ENCODE results near the gene ATG4A.

ATG4A gene, protein sequence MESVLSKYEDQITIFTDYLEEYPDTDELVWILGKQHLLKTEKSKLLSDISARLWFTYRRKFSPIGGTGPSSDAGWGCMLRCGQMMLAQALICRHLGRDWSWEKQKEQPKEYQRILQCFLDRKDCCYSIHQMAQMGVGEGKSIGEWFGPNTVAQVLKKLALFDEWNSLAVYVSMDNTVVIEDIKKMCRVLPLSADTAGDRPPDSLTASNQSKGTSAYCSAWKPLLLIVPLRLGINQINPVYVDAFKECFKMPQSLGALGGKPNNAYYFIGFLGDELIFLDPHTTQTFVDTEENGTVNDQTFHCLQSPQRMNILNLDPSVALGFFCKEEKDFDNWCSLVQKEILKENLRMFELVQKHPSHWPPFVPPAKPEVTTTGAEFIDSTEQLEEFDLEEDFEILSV

DNA sequence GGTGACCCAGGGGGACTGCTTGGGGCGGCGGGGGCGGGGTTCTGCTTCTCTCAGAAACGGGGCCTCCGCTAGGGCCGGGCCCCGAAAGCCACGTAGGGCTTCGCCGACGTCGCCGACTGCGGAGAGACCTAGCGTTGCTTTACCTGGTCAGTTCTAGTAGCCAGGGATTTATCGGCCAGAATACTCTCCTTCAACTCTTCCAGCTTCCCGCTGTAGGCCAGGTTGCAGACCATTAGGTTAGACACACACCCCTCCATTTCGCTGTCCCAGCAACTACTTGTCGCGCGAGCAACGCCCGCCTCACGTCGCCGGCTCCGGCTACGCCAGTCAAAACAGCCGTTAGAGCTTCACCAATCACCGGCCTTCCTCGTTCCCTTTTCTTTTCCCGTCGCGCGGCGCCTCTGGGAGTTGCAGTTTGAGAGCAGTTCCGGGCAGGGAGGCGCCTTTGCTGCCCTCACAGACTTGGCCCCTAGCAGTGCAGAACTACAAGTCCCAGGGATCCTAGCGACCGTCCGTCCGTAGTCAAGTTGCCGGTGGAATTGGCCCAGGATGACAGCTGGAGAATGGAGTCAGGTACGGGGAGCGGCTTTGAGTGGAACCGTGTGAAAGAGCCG lies at the start of gene ATG4A, which contains the start of gene PSMD10:
Gene ATG4A (plus strand): TSS at position 515 of the 614 bp plus-strand sequence. CDS start 49 bp downstream, at position 564.
Gene PSMD10 (minus strand): TSS at position 279 of the 614 bp plus-strand sequence. CDS start 22 bp downstream, at position 257.
- FAIRE-seq, result peak; percentile 99

DNA sequence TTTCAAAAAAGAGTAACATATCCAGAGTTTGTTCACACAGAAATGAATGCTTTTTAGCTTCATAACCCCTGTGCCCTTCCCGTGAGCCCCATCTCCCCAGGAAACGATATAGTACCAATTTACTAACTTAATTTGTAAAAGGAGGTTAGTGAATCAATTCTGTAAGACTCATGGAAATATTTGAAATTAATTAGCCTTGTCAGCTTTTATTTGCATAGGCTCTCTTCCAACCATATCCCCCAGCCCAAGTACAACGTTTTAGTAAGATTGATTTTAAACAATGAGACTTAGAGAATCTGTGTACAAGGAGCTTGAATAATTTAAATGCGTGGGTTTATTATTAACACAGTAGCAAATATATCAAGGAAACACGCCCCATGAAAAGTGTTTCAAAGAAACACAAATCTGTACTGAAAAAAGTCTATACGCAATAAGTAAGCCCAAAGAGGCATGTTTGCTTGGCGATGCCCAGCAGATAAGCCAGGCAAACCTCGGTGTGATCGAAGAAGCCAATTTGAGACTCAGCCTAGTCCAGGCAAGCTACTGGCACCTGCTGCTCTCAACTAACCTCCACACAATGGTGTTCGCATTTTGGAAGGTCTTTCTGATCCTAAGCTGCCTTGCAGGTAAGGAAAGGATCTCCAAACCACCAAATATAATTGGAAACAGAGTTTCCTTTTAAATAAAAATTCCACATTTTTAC lies 46.9 kb upstream of the ATG4A start, which contains the start of gene VSIG1:
Gene VSIG1 (plus strand): TSS at position 512 of the 703 bp plus-strand sequence. CDS start 66 bp downstream, at position 578.
- no peak for FAIRE-seq

DNA sequence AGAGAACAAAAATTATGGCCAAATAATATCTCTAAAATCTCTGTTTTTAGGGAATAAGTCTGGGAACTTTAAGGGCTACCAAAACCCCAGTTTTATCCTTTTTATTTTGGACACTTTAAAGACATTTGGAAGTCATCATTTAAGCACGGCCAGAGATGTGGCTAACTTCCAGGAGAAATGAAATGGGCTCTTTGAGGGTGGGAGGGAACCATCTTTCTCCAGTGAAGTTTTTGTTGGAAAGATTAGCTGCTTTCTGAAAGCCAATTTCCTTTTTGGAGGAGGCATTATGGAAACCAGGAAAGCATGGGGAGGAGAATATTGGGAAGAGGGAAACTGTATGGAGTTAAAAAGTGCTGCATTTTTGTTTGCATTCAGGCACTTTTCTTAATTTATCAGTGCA lies 41.9 kb upstream of the ATG4A start:
- no peak for FAIRE-seq

DNA sequence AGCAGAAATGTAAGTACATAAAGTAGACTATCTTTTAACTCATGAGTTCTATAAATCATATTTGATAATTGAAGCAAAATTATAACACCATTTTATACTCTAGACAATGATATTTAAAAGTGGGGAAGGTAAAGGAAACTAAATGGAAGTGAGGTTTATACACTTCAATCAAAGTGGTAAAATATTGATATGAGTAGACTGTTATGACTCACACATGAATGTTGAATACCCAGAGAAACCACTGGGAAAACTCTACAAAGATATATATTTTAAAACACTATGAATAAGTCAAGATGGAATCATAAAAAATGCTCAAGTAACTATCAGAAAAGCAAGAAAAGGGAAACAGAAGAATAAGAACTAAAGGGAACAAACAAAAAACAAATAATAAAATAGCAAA lies 38.4 kb upstream of the ATG4A start:
- FAIRE-seq, result peak; percentile 3

DNA sequence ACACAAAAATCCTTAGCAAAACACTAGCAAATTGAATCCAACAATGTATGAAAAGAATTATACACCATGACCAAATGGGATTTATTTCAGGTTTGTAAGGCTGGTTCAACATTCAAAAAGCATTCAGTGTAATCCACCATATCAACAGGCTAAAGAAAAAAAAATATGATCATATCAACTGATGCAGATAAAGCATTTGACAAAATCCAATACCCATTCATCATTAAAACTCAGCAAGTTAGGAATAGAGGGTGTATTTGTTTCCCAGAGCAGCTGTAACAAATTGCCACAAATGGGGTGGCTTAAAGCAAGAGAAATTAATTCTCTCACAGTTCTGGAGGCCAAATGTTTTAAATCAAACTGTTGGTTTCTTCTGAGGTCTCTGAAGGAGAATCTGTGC lies 36.0 kb upstream of the ATG4A start:
- no peak for FAIRE-seq

DNA sequence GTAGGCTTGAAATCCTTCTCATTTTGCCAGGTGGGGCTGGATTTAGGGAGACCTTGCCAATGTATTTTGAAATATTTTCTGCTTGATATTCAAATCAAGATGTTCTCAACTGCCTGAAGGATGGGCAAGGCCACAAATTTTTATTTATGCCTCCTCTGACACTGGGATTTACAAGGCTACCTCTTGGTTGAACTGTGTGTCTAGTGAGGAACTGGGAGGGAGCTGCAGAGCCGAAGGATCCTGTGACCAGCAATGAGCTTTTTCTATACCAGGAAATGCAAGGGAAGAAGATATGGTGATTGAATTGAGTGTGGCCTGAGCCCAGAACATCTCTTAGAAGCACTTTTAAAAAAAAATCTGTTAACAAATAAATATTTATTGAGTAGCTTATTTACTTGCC lies 31.8 kb upstream of the ATG4A start:
- FAIRE-seq, result no peak

DNA sequence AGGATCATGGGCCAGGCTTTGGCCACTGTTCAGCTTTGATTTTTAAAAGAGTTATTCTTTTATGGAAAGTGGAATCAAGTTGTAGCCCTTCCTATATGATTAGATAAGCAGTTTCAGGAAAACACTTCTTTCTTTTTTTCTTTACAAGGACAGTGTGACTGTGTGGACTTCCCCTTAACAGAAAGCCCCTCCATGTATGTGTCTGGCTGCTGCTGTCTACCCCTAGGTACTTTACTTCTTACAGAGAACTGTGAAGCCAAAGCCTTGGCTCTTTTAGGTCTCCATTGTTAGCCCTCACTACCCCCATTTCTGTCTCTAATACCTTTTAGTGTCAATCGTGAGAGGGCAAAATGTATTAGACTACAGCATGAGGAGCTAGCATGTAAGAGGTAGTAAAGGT lies 27.6 kb upstream of the ATG4A start:
- no peak for FAIRE-seq

DNA sequence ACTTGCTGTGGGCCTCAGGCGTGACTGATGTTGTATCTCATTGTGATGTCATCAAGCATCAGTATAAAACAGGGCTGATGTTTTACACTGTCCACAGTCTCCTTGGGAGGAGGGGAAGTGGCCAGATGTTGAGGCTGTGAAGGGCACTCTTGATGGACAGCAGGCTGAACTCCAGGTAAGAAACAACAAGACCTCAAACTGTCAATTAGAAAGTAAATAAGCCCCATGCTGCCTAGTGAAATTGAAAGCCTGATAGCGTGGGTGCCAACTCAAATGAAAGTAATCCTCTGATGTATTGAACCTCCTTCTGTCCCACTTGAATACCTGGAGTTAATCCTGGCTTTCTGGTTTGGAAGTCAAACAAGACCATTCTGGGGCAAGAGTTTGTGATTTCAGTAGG lies 27.0 kb upstream of the ATG4A start:
- FAIRE-seq, result no peak

DNA sequence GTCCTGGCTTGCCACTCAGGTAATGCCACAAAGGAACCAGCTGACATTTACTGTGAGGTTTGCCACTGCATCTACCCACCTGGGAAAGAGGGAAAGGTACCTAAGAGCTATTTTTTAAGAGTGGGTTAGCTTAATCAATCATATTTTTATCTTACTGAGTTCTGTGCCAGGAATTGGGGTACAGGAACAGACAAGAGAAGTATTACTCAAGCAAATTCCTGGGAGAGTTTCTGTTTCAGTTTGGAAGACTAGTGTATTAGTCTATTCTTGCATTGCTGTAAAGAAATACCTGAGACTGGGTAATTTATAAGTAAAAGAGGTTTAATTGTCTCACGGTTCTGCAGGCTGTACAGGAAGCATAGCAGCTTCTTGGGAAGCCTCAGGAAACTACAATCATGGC lies 23.5 kb upstream of the ATG4A start:
- no peak for FAIRE-seq

DNA sequence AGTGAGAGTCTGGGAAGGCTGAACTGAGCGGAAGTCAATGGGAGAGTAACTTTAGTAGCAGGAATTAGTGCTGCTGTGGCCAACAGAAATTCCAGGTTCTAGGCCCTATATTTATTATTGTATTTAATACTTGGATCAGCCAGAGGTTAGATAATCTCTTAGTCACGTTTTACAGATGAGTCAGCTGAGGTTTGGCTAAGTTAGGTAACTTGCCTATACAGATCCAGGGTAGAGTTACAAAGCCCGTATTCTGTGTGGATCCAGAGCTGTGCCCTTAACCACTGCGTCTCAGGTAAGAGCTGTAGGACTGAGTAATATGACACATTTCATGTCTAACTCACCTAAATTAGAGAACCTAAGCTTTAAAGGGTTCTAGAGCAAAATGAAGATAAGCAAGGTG lies 20.7 kb upstream of the ATG4A start:
- no peak for FAIRE-seq

DNA sequence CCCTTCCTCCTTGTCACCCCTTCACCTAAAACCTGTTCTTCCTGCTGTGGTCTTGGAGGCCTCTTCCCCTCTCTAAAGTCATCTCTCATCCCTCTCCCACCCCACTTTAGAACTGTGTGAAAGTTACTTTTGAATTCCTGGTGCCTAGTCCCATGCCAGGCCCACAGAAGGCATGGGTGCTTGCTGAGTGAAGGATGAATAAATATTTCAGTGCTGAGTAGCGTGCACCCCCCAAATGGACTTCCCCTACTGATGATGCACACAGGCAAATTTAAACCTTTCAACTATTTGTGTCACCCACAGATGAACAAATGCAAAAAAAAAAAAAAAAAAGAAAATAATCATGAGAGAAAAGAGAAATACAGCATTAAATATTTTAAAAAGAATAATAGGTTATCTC lies 20.0 kb upstream of the ATG4A start:
- no peak for FAIRE-seq

DNA sequence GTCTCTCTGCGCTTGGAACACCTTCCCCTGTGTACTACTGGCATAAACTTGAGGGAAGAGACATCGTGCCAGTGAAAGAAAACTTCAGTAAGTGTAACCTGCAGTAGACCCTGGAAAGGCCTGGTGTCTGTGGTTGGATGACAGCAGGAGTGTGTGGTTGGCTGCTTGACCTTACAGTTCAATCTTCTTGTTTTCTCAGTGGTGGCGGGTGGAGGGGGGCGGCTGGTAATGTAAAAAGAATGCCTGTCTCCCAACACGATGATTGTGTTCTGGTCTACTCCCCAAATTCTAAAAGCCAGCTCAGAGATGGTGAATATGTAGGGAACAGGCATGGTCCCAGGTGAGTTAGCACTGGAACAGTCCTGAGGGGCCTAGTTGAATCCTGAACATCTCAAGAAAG lies 18.8 kb upstream of the ATG4A start:
- FAIRE-seq, result no peak

DNA sequence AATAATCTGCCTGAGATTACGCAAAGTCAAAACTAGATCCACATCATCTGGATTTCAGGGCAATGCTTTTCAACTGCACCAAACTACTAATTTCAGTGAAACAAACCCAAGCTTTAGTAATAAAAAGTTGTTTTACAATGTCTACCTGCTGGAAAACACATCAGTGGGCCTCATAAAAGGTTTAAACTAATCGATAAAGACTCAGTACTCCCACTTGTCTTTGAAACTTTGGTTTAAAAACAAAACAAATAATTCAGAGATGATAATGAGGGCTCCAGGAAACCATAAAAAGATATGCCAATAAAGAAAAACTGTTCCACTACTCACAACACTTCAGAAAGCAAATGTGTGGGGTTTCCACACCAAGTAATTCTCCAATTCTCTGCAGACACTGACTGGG lies 10.5 kb upstream of the ATG4A start:
- no peak for FAIRE-seq

DNA sequence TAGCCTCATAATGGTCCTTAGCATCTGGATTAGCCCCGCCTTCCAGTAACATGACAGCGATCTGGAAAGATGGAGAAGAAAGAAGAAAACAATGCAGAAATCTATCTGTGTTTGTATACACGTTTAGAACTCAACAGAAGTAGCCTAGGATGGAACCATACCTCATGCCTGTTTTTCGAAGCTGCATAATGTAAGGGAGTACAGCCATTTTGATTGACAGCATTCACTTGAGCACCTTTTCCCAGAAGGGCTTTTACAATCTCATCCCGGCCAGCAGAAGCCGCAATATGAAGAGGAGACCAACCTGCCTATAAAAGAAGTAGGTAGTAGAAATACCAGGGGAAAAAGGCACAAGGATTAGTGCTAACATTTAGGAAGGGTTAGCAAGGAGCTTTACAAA lies 3.8 kb upstream of the ATG4A start:
- no peak for FAIRE-seq

DNA sequence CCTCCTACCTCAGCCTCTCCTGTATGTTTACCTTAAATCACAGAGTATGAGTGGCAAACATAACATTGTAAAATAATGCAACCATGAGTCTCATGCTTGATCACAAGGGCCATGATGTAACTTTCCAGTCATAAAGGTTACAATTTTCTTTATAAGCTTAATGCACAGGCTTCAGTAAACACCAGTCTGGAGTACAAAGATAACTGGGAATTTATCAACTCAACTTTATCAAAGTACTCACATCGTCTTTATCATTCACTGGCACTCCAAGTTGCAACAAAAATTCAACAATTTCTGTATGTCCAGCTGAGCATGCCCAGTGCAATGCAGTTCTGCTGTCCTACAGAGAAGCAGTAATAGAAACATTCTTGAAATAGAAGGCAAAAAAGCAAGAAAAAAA lies 3.1 kb upstream of the ATG4A start:
- no peak for FAIRE-seq

DNA sequence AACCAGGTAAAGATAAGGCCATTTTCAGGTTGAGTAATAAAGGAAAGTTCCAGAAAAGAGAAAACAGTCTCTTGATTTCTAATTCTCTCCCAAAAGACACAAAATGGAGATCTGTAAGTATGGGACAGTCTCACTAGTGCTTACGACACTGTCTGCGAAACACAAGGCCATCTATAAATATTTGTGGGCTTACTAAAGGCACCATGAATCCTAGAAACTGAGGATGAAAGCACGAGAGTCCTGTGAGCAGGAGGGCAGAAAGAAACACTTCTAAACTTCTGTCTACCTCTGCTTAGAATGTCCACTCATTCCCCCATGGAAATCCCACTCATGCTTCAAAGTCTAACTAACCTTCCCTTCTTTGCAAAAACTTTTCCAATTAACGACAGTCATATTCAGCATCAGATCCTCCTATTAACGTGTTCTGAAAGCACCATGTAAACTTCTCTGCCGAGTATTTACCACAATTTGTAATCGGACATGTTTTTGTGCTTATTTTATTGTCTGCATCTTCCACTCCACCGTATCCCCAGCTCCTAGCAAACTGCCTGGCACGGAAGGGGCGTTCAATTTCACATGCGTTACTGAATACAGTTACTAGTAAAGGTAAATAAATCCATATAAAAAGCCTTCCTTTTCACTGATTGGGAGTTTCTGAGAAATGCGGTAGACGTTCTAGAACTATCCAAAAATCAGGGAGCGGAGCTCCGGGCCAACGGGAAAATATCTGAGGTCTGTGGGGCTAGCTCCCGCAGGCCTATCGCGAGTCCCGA lies 901 bp upstream of the ATG4A start:
- no peak for FAIRE-seq

DNA sequence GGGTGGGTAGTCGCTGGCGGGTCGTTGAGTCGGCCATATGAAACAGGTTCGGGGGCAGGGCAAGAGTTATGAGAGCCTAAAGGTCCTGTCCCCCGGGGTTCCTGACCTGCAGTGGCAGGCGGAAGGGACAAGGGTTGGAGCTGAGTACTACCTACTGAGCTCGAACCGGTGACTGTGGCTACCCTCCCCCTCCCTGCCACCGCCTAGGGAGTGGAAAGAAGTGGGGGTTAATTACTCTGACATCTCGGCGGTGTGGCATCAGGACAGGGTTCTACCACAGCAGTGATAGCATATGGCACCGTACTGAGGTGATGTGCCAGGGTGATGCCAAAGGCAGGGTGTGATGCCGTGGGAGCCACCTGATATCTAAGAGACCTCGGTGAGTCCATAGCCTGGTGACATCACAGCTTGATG lies 307 bp downstream of the ATG4A start:
- no peak for FAIRE-seq

DNA sequence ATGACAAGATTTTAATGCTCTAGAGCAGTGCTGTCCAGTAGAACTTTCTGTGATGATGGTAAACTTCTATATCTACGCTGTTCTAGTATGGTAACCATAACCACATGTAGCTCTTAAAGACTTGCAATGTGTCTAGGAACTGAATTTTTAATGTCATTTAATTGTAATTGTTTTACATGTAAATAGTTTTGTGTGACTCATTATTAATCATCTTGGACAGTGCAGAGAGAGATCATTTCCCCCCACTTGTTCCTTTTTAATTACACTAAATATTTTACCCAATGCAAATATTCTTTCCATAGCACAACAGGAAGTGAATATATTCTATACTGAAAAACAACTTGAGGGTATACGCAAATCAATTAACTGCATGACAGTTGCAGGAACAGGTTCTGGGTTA lies 5.8 kb downstream of the ATG4A start:
- no peak for FAIRE-seq

DNA sequence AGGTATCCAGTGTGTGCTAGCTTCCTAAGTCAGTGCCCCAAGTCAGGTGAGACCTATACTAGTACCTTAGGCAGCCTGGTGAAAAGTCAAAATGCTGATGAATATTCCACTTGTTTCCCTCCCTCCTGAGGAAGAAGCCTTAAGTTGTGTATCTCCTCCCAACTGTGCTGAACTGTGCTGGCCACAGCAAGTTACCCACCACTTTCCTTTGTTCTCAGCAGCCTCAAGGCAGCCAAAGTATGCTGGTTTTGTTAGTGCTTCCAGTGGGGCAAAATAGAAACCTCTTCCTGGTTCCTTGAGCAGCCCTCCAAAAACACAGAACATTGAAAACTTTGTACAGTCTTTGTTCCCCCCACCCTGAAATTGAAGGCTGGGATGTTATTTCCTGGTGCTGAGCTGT lies 13.9 kb downstream of the ATG4A start:
- FAIRE-seq, result no peak

DNA sequence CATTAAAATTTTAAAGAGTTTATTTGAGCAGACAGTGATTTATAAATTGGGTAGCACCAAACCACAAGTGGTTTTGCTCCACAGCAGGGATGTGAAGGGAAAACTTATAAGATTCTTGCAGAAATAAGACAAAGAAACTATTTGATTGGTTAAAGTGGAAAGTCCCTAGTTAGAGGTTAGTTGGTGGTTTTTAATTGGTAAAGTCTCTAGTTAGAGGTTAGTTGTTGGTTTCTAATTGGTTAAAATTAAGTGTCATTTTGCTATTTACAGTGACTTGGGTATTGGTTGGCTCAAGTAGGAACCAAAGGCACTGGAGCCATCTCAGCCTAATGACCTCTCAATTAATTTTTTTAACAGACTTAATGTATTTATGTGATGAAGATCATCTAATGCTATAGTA lies 23.0 kb downstream of the ATG4A start:
- FAIRE-seq, result no peak

DNA sequence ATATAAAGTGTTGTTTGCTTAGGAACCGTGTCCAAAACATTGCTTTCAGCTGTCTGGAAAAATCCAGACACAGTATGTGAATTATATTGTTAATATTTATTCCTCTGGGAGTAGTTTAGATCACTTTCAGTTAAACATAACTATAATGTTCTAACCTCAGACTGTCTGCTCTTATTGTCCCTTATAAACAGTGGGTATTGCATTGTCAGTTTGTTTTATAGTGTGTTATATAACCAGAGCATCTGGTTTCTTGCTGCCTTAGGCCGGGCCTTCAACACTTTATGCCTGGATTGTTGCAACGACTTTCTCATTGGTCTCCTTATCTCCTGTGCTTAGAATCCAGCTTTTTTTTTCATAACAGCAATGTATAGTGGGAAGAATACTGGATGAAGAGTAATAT lies 26.4 kb downstream of the ATG4A start:
- FAIRE-seq, result no peak

DNA sequence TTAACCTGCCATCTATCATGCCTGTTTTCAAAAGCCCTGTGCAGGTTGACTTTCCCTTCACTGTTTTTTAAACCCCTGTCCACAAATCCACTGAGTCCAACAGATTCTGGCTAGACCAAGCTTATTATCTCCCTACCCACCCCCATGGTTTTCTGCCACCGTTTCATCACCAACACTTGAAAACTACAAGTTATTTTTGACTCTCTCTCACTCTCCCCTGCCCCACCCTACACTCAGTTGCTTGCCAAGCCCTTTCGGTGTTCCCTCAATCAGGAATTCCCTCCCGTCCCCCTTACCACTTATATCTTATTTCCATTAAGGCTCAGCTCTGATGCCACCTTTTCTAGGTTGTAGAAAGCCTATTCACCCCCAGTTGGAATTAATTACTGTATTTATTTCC lies 29.7 kb downstream of the ATG4A start:
- FAIRE-seq, result no peak

DNA sequence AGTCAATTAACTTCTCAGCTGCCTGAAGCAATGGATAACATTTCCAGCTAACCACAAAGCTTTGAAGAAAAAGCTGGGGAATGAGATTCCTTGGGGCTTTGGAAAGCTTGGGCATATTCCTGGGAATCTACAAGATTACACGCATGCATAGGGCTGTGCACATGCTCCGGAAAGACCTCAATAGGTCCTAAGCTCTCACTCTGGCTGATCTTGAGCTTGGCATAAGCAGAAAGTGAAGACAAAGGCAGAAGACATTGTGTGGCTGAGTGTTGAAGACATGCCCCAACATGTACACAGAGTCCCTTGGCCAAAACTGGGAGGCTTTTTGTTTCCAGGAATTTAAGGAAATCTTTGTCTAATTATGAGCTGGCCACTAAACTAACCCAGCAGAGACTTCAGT lies 31.2 kb downstream of the ATG4A start:
- FAIRE-seq, result no peak

All from G401.6 (cell line).